OCI-LY7 (cell line): Measurements from ENCODE around the gene PRSS38. TPM values are rescaled to one million over a fixed set of nuclear protein-coding genes. Genes with fewer than 3 reads are reported as not detected.

Experiments
- BruUV-seq: library from RNA; stranded (reverse); fragments of 400-500 nt; replicated peaks from 2 replicates; lab custom pipeline; 2021; lab: Mats Ljungman, UMichigan
- CTCF ChIA-PET: fragments of 300-600 bp; sonication (Branson Sonifier 250); formaldehyde crosslinking; loops from one replicate; lab custom pipeline; 2022; ENCODE audit warnings: antibody characterized with exemption; ENCODE audit not compliant: unreplicated experiment; lab: Charles Lee
- POLR2A ChIA-PET: fragments of 300-600 bp; sonication (Branson Sonifier 250); formaldehyde crosslinking; loops from one replicate; lab custom pipeline; 2022; ENCODE audit warnings: antibody characterized with exemption; lab: Charles Lee
- DNase-seq: peaks from one replicate; pipeline ENCODE4 v3.0.0-alpha.2; 2015; ENCODE audit warnings: low spot score
- H2AFZ ChIP-seq: fragments of 200-600 bp; sonication (generic), shearing (Covaris generic); 2 replicates; pipeline ENCODE4 v1.6.1; 2014; ENCODE audit warnings: mild to moderate bottlenecking, antibody characterized with exemption, low read length, moderate library complexity
- H3K27ac ChIP-seq: fragments of 200-600 bp; sonication (generic); 2 replicates; pipeline ENCODE4 v1.5.1; 2014; ENCODE audit warnings: mixed run types, low read depth, mild to moderate bottlenecking, moderate library complexity, low read length, inconsistent platforms; ENCODE audit not compliant: poor library complexity, severe bottlenecking
- H3K36me3 ChIP-seq: fragments of 200-600 bp; sonication (generic); 2 replicates; pipeline ENCODE4 v1.6.1; 2014; ENCODE audit warnings: mild to moderate bottlenecking, antibody characterized with exemption, low read length, moderate library complexity, mixed read lengths; ENCODE audit not compliant: insufficient read depth
- H3K4me1 ChIP-seq: fragments of 200-600 bp; sonication (generic); 2 replicates; pipeline ENCODE4 v1.5.1; 2014; ENCODE audit warnings: mild to moderate bottlenecking, low read length; ENCODE audit not compliant: insufficient read depth, poor library complexity, severe bottlenecking
- H3K4me2 ChIP-seq: fragments of 200-600 bp; sonication (generic); 2 replicates; pipeline ENCODE4 v1.6.1; 2014; ENCODE audit warnings: mild to moderate bottlenecking, low read length
- H3K4me3 ChIP-seq: fragments of 200-600 bp; sonication (generic); 2 replicates; pipeline ENCODE4 v1.5.1; 2014; ENCODE audit warnings: mild to moderate bottlenecking, low read depth, low read length; ENCODE audit not compliant: poor library complexity, severe bottlenecking
- H3K79me2 ChIP-seq: fragments of 200-600 bp; sonication (generic); 2 replicates; pipeline ENCODE4 v1.6.1; 2016; ENCODE audit warnings: low read depth, mild to moderate bottlenecking, low read length, moderate library complexity, mixed read lengths; ENCODE audit not compliant: insufficient read depth
- H3K9me2 ChIP-seq: fragments of 200-600 bp; sonication (generic); 2 replicates; pipeline ENCODE4 v1.6.1; 2016; ENCODE audit warnings: mild to moderate bottlenecking, low read length, mixed read lengths; ENCODE audit not compliant: insufficient read depth
- H3K9me3 ChIP-seq: fragments of 200-600 bp; sonication (generic); 2 replicates; pipeline ENCODE4 v1.6.1; 2014; ENCODE audit warnings: mild to moderate bottlenecking, mixed run types, low read length, mixed read lengths
- H4K20me1 ChIP-seq: fragments of 200-600 bp; sonication (generic); 2 replicates; pipeline ENCODE4 v1.6.1; 2014; ENCODE audit warnings: mild to moderate bottlenecking, antibody characterized with exemption, low read length, moderate library complexity, mixed read lengths; ENCODE audit not compliant: insufficient read depth
- CTCF ChIP-seq: fragments of 200-600 bp; sonication (generic); conservative IDR thresholded peaks from 2 replicates; pipeline ENCODE4 v1.5.1; 2014; ENCODE audit warnings: mild to moderate bottlenecking, antibody characterized with exemption, low read length, moderate library complexity, mixed read lengths
- EZH2phosphoT487 ChIP-seq: fragments of 200-600 bp; sonication (generic); IDR thresholded peaks from 2 replicates; pipeline ENCODE4 v1.6.1; 2018; ENCODE audit warnings: low read depth, borderline replicate concordance, mild to moderate bottlenecking, mixed run types, antibody characterized with exemption, low read length, moderate library complexity, mixed read lengths
- intact Hi-C: fragments of 100-400 bp; cut with micrococcal nuclease; formaldehyde crosslinking; loops from one replicate; pipeline ENCODE4 v1.10.0; 2022; ENCODE audit not compliant: unreplicated experiment
- total RNA-seq, 2 experiments: library from RNA; depleted of rRNA in 1 of 2; stranded (reverse); fragments of >200 nt in 1 of 2; shearing (Covaris generic) in 1 of 2; gene quantifications; 2 replicates each; pipeline ENCODE4 v1.2.3, GENCODE V29; 2014 to 2022

Gene PRSS38
- total RNA-seq, 2 experiments from 2014 or later = not detected

GRCh38 chr1:227823537-227823936 lies 8.1 kb downstream of the PRSS38 start:
- Histone ChIP-seq H3K4me2 (no peak overlapping the region), H3K9me2 (peaks cover 4% of the 10 kb centered on the region; the same call in 1 of the 2 replicates), H3K79me2 (no peaks in the 10 kb centered on the region), H4K20me1 (no peaks in the 10 kb centered on the region), H3K9me3 (no peaks in the 10 kb centered on the region), H3K27ac (no peak overlapping the region), H3K4me1 (no peaks in the 10 kb centered on the region), H3K4me3 (no peak overlapping the region), H3K36me3 (no peaks in the 10 kb centered on the region), H2AFZ (no peak overlapping the region)
- no TSS peak for BruUV-seq
- CTCF ChIA-PET = no interaction called here
- intact Hi-C loops = no loop called here
- DNase-seq = no peak
- POLR2A ChIA-PET = no interaction called here
- no peak for TF ChIP-seq EZH2phosphoT487
- TF ChIP-seq CTCF = no peak

GRCh38 chr1:227824204-227824603 lies 8.7 kb downstream of the PRSS38 start:
- no TSS peak for BruUV-seq
- no peak for TF ChIP-seq EZH2phosphoT487
- no peak for TF ChIP-seq CTCF

GRCh38 chr1:227828786-227829185 lies 13.3 kb downstream of the PRSS38 start:
- H3K4me3 ChIP-seq = no peak overlapping the region
- H3K9me2 ChIP-seq = no peaks in the 10 kb centered on the region
- H3K9me3 ChIP-seq = no peaks in the 10 kb centered on the region
- intact Hi-C loops = no loop called here
- POLR2A ChIA-PET = no interaction called here
- H4K20me1 ChIP-seq = no peaks in the 10 kb centered on the region
- no TSS peak for BruUV-seq
- H3K4me1 ChIP-seq = no peaks in the 10 kb centered on the region
- no peak overlapping the region for H3K27ac ChIP-seq
- no peak for DNase-seq
- no peak overlapping the region for H3K4me2 ChIP-seq
- TF ChIP-seq EZH2phosphoT487 (no peak), CTCF (no peak)
- H2AFZ ChIP-seq = no peak overlapping the region
- no peaks in the 10 kb centered on the region for H3K36me3 ChIP-seq
- CTCF ChIA-PET = no interaction called here
- H3K79me2 ChIP-seq = no peaks in the 10 kb centered on the region

More at GRCh38 chr1:227824204-227824603, 8.7 kb downstream of the PRSS38 start:
- peaks cover 4% of the 10 kb centered on the region; the same call in 1 of the 2 replicates for H3K9me2 ChIP-seq
- ChIA-PET CTCF (no interaction called here), POLR2A (no interaction called here)
- no peaks in the 10 kb centered on the region for H3K36me3 ChIP-seq
- H3K4me3 ChIP-seq = no peak overlapping the region
- H3K79me2 ChIP-seq = no peaks in the 10 kb centered on the region
- H2AFZ ChIP-seq = no peak overlapping the region
- intact Hi-C loops = no loop called here
- no peaks in the 10 kb centered on the region for H3K4me1 ChIP-seq
- H3K4me2 ChIP-seq = no peak overlapping the region
- no peak for DNase-seq
- H3K27ac ChIP-seq = no peak overlapping the region
- no peaks in the 10 kb centered on the region for H3K9me3 ChIP-seq
- H4K20me1 ChIP-seq = no peaks in the 10 kb centered on the region
